ENCODE measurements around the gene BEND5.

The BEND5 gene

DNA sequence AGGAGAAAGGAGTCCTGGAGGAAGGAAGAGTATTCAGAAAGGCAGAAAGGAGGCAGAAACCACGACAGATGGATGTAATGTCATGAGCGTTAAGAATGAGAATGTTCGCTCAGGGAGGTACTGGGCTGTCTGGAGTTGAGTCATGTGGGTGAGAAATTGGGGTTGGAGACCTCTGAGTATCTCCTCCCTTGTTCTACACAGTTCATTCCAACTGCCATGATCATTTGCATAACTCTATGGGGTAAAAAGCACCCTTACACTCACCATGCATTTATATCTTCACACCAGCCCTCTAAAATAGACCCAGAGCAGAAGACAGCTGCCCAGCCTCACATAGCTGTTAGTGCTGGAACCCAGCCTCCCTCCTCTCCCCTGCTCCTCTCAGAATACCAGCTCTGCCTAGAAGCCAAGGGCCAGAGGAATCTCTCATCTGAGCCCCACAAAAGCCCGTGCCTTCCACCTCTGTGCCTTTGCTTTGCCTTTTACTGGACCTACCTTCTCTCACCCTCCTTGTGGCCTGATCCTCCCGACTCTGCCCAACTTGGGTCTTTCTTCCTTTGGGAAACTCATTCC lies 85.2 kb downstream of the BEND5 start:
- Histone ChIP-seq H4K5ac (ENCODE audit: low read length) (no peak overlapping the region), H3K79me2 (ENCODE audit: control insufficient read depth, insufficient read depth, low read length) (no peaks in the 10 kb centered on the region), H3K56ac (ENCODE audit: low read length) (no peak overlapping the region), H3K27ac (ENCODE audit: low read depth, low read length) (no peak overlapping the region), H2BK5ac (ENCODE audit: low read length) (no peak overlapping the region), H3K79me1 (ENCODE audit: low read length) (no peaks in the 10 kb centered on the region), H3K4me3 (ENCODE audit: low read length) (no peak overlapping the region), H3K36me3 (ENCODE audit: control insufficient read depth, insufficient read depth, low read length) (no peaks in the 10 kb centered on the region), H4K8ac (ENCODE audit: low read depth, low read length) (no peak overlapping the region), H3K4me1 (ENCODE audit: control insufficient read depth, low read depth, low read length) (no peaks in the 10 kb centered on the region), H3K4me2 (ENCODE audit: low read length) (no peak overlapping the region), H3K9ac (ENCODE audit: low read length) (no peak overlapping the region), H2BK15ac (replicated peaks; ENCODE audit: low read depth) (no peak overlapping the region), H3K23ac (ENCODE audit: low read length) (no peak overlapping the region), H2BK120ac (ENCODE audit: low read depth, low read length) (no peak overlapping the region), H3K18ac (ENCODE audit: low read length) (no peak overlapping the region), H2AK5ac (ENCODE audit: low read length) (no peak overlapping the region), H3K27me3 (ENCODE audit: insufficient read depth, low read length, poor library complexity) (no peaks in the 10 kb centered on the region), H3K4ac (ENCODE audit: low read depth, low read length) (no peak overlapping the region)
- WGBS (ENCODE audit: extremely low coverage, insufficient coverage, low lambda C conversion rate), result no CpG with 5 or more reads among the region's 5 CpGs
- DNase-seq, result no peak

DNA sequence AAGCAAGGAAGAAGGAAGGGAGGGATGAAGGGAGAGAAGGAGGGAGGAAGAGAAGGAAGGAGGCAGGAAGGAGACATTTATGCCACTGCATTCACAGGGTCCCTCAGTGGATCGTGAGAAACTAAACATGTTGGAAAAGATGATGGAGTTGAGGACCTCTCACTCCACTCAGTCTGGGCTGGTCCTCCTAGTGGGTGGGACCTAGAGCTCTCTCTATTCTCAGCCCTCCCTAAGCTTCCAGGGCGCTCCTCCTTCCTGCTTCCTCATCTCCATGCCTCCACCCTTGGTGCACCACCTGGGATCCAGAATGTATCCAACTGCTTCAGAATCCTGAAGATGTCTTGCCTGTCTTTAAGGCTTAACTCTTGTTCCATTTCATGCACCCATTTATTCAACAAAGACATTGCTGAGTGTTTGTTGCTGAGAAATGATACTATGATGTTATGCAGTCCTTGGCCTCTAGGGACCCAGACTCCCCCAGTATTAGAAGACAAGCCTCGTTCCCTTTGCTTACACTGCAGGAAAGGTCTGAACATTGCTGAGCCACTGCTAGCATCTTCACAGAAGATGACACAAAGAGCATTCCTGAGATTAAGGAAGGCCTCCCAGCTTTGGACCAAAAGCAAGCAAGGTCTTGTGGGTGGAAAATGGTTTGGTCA lies 88.5 kb downstream of the BEND5 start:
- peak; percentile 67 for DNase-seq
- no peak overlapping the region for H4K5ac ChIP-seq (ENCODE audit: low read length)
- no peak overlapping the region for H3K4me2 ChIP-seq (ENCODE audit: low read length)
- no peak overlapping the region for H3K23ac ChIP-seq (ENCODE audit: low read length)
- no CpG with 5 or more reads among the region's 3 CpGs for WGBS (ENCODE audit: extremely low coverage, insufficient coverage, low lambda C conversion rate)
- no peak overlapping the region for H4K8ac ChIP-seq (ENCODE audit: low read depth, low read length)
- H3K27ac ChIP-seq (ENCODE audit: low read depth, low read length), result no peak overlapping the region
- no peak overlapping the region for H3K18ac ChIP-seq (ENCODE audit: low read length)
- H3K56ac ChIP-seq (ENCODE audit: low read length), result no peak overlapping the region
- no peak overlapping the region for H3K9ac ChIP-seq (ENCODE audit: low read length)
- no peaks in the 10 kb centered on the region for H3K79me2 ChIP-seq (ENCODE audit: control insufficient read depth, insufficient read depth, low read length)
- no peaks in the 10 kb centered on the region for H3K79me1 ChIP-seq (ENCODE audit: low read length)
- H3K36me3 ChIP-seq (ENCODE audit: control insufficient read depth, insufficient read depth, low read length), result no peaks in the 10 kb centered on the region
- H2BK5ac ChIP-seq (ENCODE audit: low read length), result no peak overlapping the region
- no peak overlapping the region for H3K4me3 ChIP-seq (ENCODE audit: low read length)
- no peak overlapping the region for H2AK5ac ChIP-seq (ENCODE audit: low read length)
- H2BK15ac ChIP-seq (replicated peaks; ENCODE audit: low read depth), result no peak overlapping the region
- no peak overlapping the region for H2BK120ac ChIP-seq (ENCODE audit: low read depth, low read length)
- H3K27me3 ChIP-seq (ENCODE audit: insufficient read depth, low read length, poor library complexity), result no peaks in the 10 kb centered on the region
- H3K4me1 ChIP-seq (ENCODE audit: control insufficient read depth, low read depth, low read length), result no peaks in the 10 kb centered on the region
- H3K4ac ChIP-seq (ENCODE audit: low read depth, low read length), result no peak overlapping the region

GRCh38 chr1:48687282-48688045 lies 89.2 kb downstream of the BEND5 start:
- Histone ChIP-seq H3K27ac (ENCODE audit: low read depth, low read length) (no peak overlapping the region), H3K79me2 (ENCODE audit: control insufficient read depth, insufficient read depth, low read length) (no peaks in the 10 kb centered on the region)
- WGBS (ENCODE audit: extremely low coverage, insufficient coverage, low lambda C conversion rate), result no CpG with 5 or more reads among the region's 13 CpGs

GRCh38 chr1:48686159-48686558 lies 90.5 kb downstream of the BEND5 start:
- H3K4me3 ChIP-seq (ENCODE audit: low read length), result no peak overlapping the region
- no CpG with 5 or more reads among the region's 5 CpGs for WGBS (ENCODE audit: extremely low coverage, insufficient coverage, low lambda C conversion rate)
- no peaks in the 10 kb centered on the region for H3K36me3 ChIP-seq (ENCODE audit: control insufficient read depth, insufficient read depth, low read length)
- no peak overlapping the region for H3K9ac ChIP-seq (ENCODE audit: low read length)
- H3K27me3 ChIP-seq (ENCODE audit: insufficient read depth, low read length, poor library complexity), result no peaks in the 10 kb centered on the region
- H4K8ac ChIP-seq (ENCODE audit: low read depth, low read length), result no peak overlapping the region
- H2BK15ac ChIP-seq (replicated peaks; ENCODE audit: low read depth), result no peak overlapping the region
- H3K18ac ChIP-seq (ENCODE audit: low read length), result no peak overlapping the region
- DNase-seq, result no peak
- no peak overlapping the region for H3K4ac ChIP-seq (ENCODE audit: low read depth, low read length)
- H3K79me1 ChIP-seq (ENCODE audit: low read length), result no peaks in the 10 kb centered on the region
- no peaks in the 10 kb centered on the region for H3K79me2 ChIP-seq (ENCODE audit: control insufficient read depth, insufficient read depth, low read length)
- H3K23ac ChIP-seq (ENCODE audit: low read length), result no peak overlapping the region
- no peak overlapping the region for H2AK5ac ChIP-seq (ENCODE audit: low read length)
- H3K27ac ChIP-seq (ENCODE audit: low read depth, low read length), result no peak overlapping the region
- H4K5ac ChIP-seq (ENCODE audit: low read length), result no peak overlapping the region
- no peaks in the 10 kb centered on the region for H3K4me1 ChIP-seq (ENCODE audit: control insufficient read depth, low read depth, low read length)
- no peak overlapping the region for H3K4me2 ChIP-seq (ENCODE audit: low read length)
- no peak overlapping the region for H2BK5ac ChIP-seq (ENCODE audit: low read length)
- H2BK120ac ChIP-seq (ENCODE audit: low read depth, low read length), result no peak overlapping the region
- H3K56ac ChIP-seq (ENCODE audit: low read length), result no peak overlapping the region

More at GRCh38 chr1:48687282-48688045, 89.2 kb downstream of the BEND5 start:
- DNase-seq, result peak; percentile 8
- Histone ChIP-seq H3K23ac (ENCODE audit: low read length) (no peak overlapping the region), H2BK15ac (replicated peaks; ENCODE audit: low read depth) (no peak overlapping the region), H3K27me3 (ENCODE audit: insufficient read depth, low read length, poor library complexity) (no peaks in the 10 kb centered on the region), H3K79me1 (ENCODE audit: low read length) (no peaks in the 10 kb centered on the region), H3K9ac (ENCODE audit: low read length) (no peak overlapping the region), H3K18ac (ENCODE audit: low read length) (no peak overlapping the region), H3K4ac (ENCODE audit: low read depth, low read length) (no peak overlapping the region), H3K4me3 (ENCODE audit: low read length) (no peak overlapping the region), H3K4me2 (ENCODE audit: low read length) (no peak overlapping the region), H2BK120ac (ENCODE audit: low read depth, low read length) (no peak overlapping the region), H2BK5ac (ENCODE audit: low read length) (no peak overlapping the region), H4K8ac (ENCODE audit: low read depth, low read length) (no peak overlapping the region), H3K4me1 (ENCODE audit: control insufficient read depth, low read depth, low read length) (no peaks in the 10 kb centered on the region), H4K5ac (ENCODE audit: low read length) (no peak overlapping the region), H3K56ac (ENCODE audit: low read length) (peak overlapping the region; percentile 15), H3K36me3 (ENCODE audit: control insufficient read depth, insufficient read depth, low read length) (no peaks in the 10 kb centered on the region), H2AK5ac (ENCODE audit: low read length) (no peak overlapping the region)

DNA sequence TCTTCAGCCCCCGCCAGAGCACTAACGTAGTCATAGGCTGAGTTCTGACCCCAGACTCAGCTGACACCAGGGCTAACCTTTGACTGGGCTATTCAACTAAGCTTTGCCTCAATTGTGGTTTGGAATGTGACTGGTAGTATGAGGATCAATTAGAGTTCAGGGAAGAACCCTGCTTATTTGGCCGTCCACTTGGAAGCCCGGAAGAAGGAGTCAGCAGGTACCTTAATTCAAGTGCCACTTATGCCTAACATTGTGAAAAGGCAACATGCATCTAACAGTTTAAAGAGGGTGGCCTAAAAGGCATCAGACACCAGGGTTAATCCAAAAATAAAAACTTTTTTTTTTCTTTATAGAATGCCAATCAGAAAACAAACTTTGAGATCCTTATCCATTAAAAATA lies 92.3 kb downstream of the BEND5 start:
- no peak overlapping the region for H3K4me3 ChIP-seq (ENCODE audit: low read length)
- no peak overlapping the region for H2BK5ac ChIP-seq (ENCODE audit: low read length)
- H4K5ac ChIP-seq (ENCODE audit: low read length), result no peak overlapping the region
- H3K9ac ChIP-seq (ENCODE audit: low read length), result no peak overlapping the region
- no peak overlapping the region for H3K4ac ChIP-seq (ENCODE audit: low read depth, low read length)
- no peak overlapping the region for H4K8ac ChIP-seq (ENCODE audit: low read depth, low read length)
- H3K36me3 ChIP-seq (ENCODE audit: control insufficient read depth, insufficient read depth, low read length), result no peaks in the 10 kb centered on the region
- no peak overlapping the region for H2AK5ac ChIP-seq (ENCODE audit: low read length)
- no peak overlapping the region for H3K4me2 ChIP-seq (ENCODE audit: low read length)
- no peaks in the 10 kb centered on the region for H3K79me2 ChIP-seq (ENCODE audit: control insufficient read depth, insufficient read depth, low read length)
- no peak overlapping the region for H3K18ac ChIP-seq (ENCODE audit: low read length)
- no peaks in the 10 kb centered on the region for H3K27me3 ChIP-seq (ENCODE audit: insufficient read depth, low read length, poor library complexity)
- H2BK15ac ChIP-seq (replicated peaks; ENCODE audit: low read depth), result no peak overlapping the region
- H3K23ac ChIP-seq (ENCODE audit: low read length), result no peak overlapping the region
- DNase-seq, result no peak
- WGBS (ENCODE audit: extremely low coverage, insufficient coverage, low lambda C conversion rate), result no CpG with 5 or more reads among the region's 4 CpGs
- H3K56ac ChIP-seq (ENCODE audit: low read length), result no peak overlapping the region
- no peaks in the 10 kb centered on the region for H3K4me1 ChIP-seq (ENCODE audit: control insufficient read depth, low read depth, low read length)
- H3K27ac ChIP-seq (ENCODE audit: low read depth, low read length), result no peak overlapping the region
- no peak overlapping the region for H2BK120ac ChIP-seq (ENCODE audit: low read depth, low read length)
- H3K79me1 ChIP-seq (ENCODE audit: low read length), result no peaks in the 10 kb centered on the region

Data from mesendoderm (in vitro differentiated cells).